ENCODE data around the gene INPP5F.

The INPP5F gene

GRCh38 chr10:119725828-119726675 is at the start of gene INPP5F:
Gene INPP5F, plus strand, starts transcription at chr10:119726050. Its CDS starts 213 bp downstream, at chr10:119726263.
- Mint-ChIP-seq H3K27ac (peak within 1 kb of the TSS; percentile 76), H3K4me3 (peak within 1 kb of the TSS; percentile 89), H3K27me3 (ENCODE audit: low read depth) (peaks cover 2% of the 10 kb centered on the region), H3K36me3 (ENCODE audit: low read depth) (peaks cover 3% of the 10 kb centered on the region), H3K4me1 (ENCODE audit: low read depth) (peaks cover 37% of the 10 kb centered on the region), H3K9me3 (no peaks in the 10 kb centered on the region)
- peak; percentile 96 for DNase-seq (ENCODE audit: low spot score)

- Mint-ChIP-seq H3K27ac (no peak overlapping the region), H3K4me3 (no peak overlapping the region), H3K27me3 (ENCODE audit: low read depth) (peaks cover 2% of the 10 kb centered on the region), H3K36me3 (ENCODE audit: low read depth) (peaks cover 25% of the 10 kb centered on the region), H3K9me3 (no peaks in the 10 kb centered on the region), H3K4me1 (ENCODE audit: low read depth) (peaks cover 2% of the 10 kb centered on the region)
- DNase-seq (ENCODE audit: low spot score): no peak
Observed at GRCh38 chr10:119677126-119677525, 48.7 kb upstream of the INPP5F start.

GRCh38 chr10:119677904-119678755 is 47.7 kb upstream of the INPP5F start:
- Mint-ChIP-seq H3K9me3 (no peaks in the 10 kb centered on the region), H3K27me3 (ENCODE audit: low read depth) (peaks cover 4% of the 10 kb centered on the region), H3K36me3 (ENCODE audit: low read depth) (peaks cover 19% of the 10 kb centered on the region), H3K4me3 (no peak overlapping the region), H3K4me1 (ENCODE audit: low read depth) (peaks cover 5% of the 10 kb centered on the region), H3K27ac (no peak overlapping the region)
- DNase-seq (ENCODE audit: low spot score): no peak

GRCh38 chr10:119679480-119679829 is 46.4 kb upstream of the INPP5F start:
- H3K4me1 Mint-ChIP-seq (ENCODE audit: low read depth): peaks cover 5% of the 10 kb centered on the region

GRCh38 chr10:119680050-119680449 is 45.8 kb upstream of the INPP5F start:
- Mint-ChIP-seq H3K4me3 (no peak overlapping the region), H3K9me3 (no peaks in the 10 kb centered on the region), H3K4me1 (ENCODE audit: low read depth) (peaks cover 5% of the 10 kb centered on the region), H3K27ac (no peak overlapping the region), H3K36me3 (ENCODE audit: low read depth) (peaks cover 11% of the 10 kb centered on the region), H3K27me3 (ENCODE audit: low read depth) (peaks cover 4% of the 10 kb centered on the region)
- DNase-seq (ENCODE audit: low spot score): no peak

More at GRCh38 chr10:119679480-119679829, 46.4 kb upstream of the INPP5F start:
- H3K36me3 Mint-ChIP-seq (ENCODE audit: low read depth): peaks cover 11% of the 10 kb centered on the region
- no peak overlapping the region for H3K4me3 Mint-ChIP-seq
- no peak for DNase-seq (ENCODE audit: low spot score)
- H3K9me3 Mint-ChIP-seq: no peaks in the 10 kb centered on the region
- no peak overlapping the region for H3K27ac Mint-ChIP-seq
- peaks cover 4% of the 10 kb centered on the region for H3K27me3 Mint-ChIP-seq (ENCODE audit: low read depth)

GRCh38 chr10:119680650-119681081 is 45.2 kb upstream of the INPP5F start:
- H3K36me3 Mint-ChIP-seq (ENCODE audit: low read depth): peaks cover 11% of the 10 kb centered on the region
- DNase-seq (ENCODE audit: low spot score): no peak
- H3K27me3 Mint-ChIP-seq (ENCODE audit: low read depth): peaks cover 4% of the 10 kb centered on the region
- no peaks in the 10 kb centered on the region for H3K9me3 Mint-ChIP-seq
- no peak overlapping the region for H3K4me3 Mint-ChIP-seq
- no peak overlapping the region for H3K27ac Mint-ChIP-seq
- H3K4me1 Mint-ChIP-seq (ENCODE audit: low read depth): peaks cover 5% of the 10 kb centered on the region

- H3K9me3 Mint-ChIP-seq: no peaks in the 10 kb centered on the region
- peak overlapping the region; percentile 53 for H3K4me3 Mint-ChIP-seq
- H3K36me3 Mint-ChIP-seq (ENCODE audit: low read depth): no peaks in the 10 kb centered on the region
- H3K27ac Mint-ChIP-seq: no peak overlapping the region
- H3K27me3 Mint-ChIP-seq (ENCODE audit: low read depth): peaks cover 4% of the 10 kb centered on the region
- peak; percentile 75 for DNase-seq (ENCODE audit: low spot score)
- peaks cover 18% of the 10 kb centered on the region for H3K4me1 Mint-ChIP-seq (ENCODE audit: low read depth)
Observed at GRCh38 chr10:119686465-119687191, 39.2 kb upstream of the INPP5F start.

- no peaks in the 10 kb centered on the region for H3K9me3 Mint-ChIP-seq
- H3K27me3 Mint-ChIP-seq (ENCODE audit: low read depth): no peaks in the 10 kb centered on the region
- H3K27ac Mint-ChIP-seq: no peak overlapping the region
- peaks cover 13% of the 10 kb centered on the region for H3K4me1 Mint-ChIP-seq (ENCODE audit: low read depth)
- H3K36me3 Mint-ChIP-seq (ENCODE audit: low read depth): no peaks in the 10 kb centered on the region
- DNase-seq (ENCODE audit: low spot score): no peak
- H3K4me3 Mint-ChIP-seq: no peak overlapping the region
Observed at GRCh38 chr10:119687192-119688032, 38.4 kb upstream of the INPP5F start.

GRCh38 chr10:119688033-119688508 is 37.8 kb upstream of the INPP5F start:
- no peak overlapping the region for H3K27ac Mint-ChIP-seq
- no peaks in the 10 kb centered on the region for H3K9me3 Mint-ChIP-seq
- H3K27me3 Mint-ChIP-seq (ENCODE audit: low read depth): no peaks in the 10 kb centered on the region
- peaks cover 13% of the 10 kb centered on the region for H3K4me1 Mint-ChIP-seq (ENCODE audit: low read depth)
- no peaks in the 10 kb centered on the region for H3K36me3 Mint-ChIP-seq (ENCODE audit: low read depth)
- no peak for DNase-seq (ENCODE audit: low spot score)
- H3K4me3 Mint-ChIP-seq: no peak overlapping the region

GRCh38 chr10:119689016-119689580 is 36.8 kb upstream of the INPP5F start:
- H3K9me3 Mint-ChIP-seq: no peaks in the 10 kb centered on the region
- peaks cover 13% of the 10 kb centered on the region for H3K4me1 Mint-ChIP-seq (ENCODE audit: low read depth)
- no peak for DNase-seq (ENCODE audit: low spot score)
- H3K36me3 Mint-ChIP-seq (ENCODE audit: low read depth): no peaks in the 10 kb centered on the region
- no peaks in the 10 kb centered on the region for H3K27me3 Mint-ChIP-seq (ENCODE audit: low read depth)
- no peak overlapping the region for H3K27ac Mint-ChIP-seq
- H3K4me3 Mint-ChIP-seq: no peak overlapping the region

- H3K4me1 Mint-ChIP-seq (ENCODE audit: low read depth): peaks cover 10% of the 10 kb centered on the region
- no peak for DNase-seq (ENCODE audit: low spot score)
- peaks cover 4% of the 10 kb centered on the region for H3K9me3 Mint-ChIP-seq
- no peak overlapping the region for H3K4me3 Mint-ChIP-seq
- H3K27ac Mint-ChIP-seq: no peak overlapping the region
- H3K27me3 Mint-ChIP-seq (ENCODE audit: low read depth): peaks cover 4% of the 10 kb centered on the region
- no peaks in the 10 kb centered on the region for H3K36me3 Mint-ChIP-seq (ENCODE audit: low read depth)
Observed at GRCh38 chr10:119691726-119692125, 34.1 kb upstream of the INPP5F start.

GRCh38 chr10:119693262-119693957 is 32.4 kb upstream of the INPP5F start:
- no peak overlapping the region for H3K4me3 Mint-ChIP-seq
- H3K9me3 Mint-ChIP-seq: peaks cover 4% of the 10 kb centered on the region
- H3K27ac Mint-ChIP-seq: no peak overlapping the region
- peaks cover 4% of the 10 kb centered on the region for H3K27me3 Mint-ChIP-seq (ENCODE audit: low read depth)
- H3K36me3 Mint-ChIP-seq (ENCODE audit: low read depth): no peaks in the 10 kb centered on the region
- H3K4me1 Mint-ChIP-seq (ENCODE audit: low read depth): no peaks in the 10 kb centered on the region
- no peak for DNase-seq (ENCODE audit: low spot score)
